DND-41 (cell line): ENCODE results near the gene ENTREP1.

ENCODE experiments used
- CTCF ChIP-seq: IDR thresholded peaks from 2 replicates; pipeline ENCODE4 v1.5.1; 2012; ENCODE audit warnings: borderline replicate concordance, low read length, moderate library complexity, mild to moderate bottlenecking; ENCODE audit not compliant: poor library complexity, severe bottlenecking; ENCODE audit errors: extremely low read depth
- EZH2 ChIP-seq: IDR thresholded peaks from 3 replicates; pipeline ENCODE4 v1.6.1; 2012; ENCODE audit warnings: borderline replicate concordance, low read depth, mild to moderate bottlenecking, moderate library complexity, low read length, inconsistent platforms; ENCODE audit not compliant: severe bottlenecking

- TF ChIP-seq CTCF (no peak), EZH2 (no peak)
Measured at GRCh38 chr9:69380811-69381210, 55.8 kb downstream of the ENTREP1 start.
